ENCODE results near the gene PEX16. TPM values are rescaled to one million over a fixed set of nuclear protein-coding genes. Genes with fewer than 3 reads are reported as not detected.

The PEX16 gene
- total and polyA plus RNA-seq, 10 donors = 29.2 to 50.1 (median 34.9) TPM

- H3K9me3 ChIP-seq = no peaks in the 10 kb centered on the region
- no peak for DNase-seq
- peaks cover 5 to 24% (median 16%) of the 10 kb centered on the region in 6 donors for H3K4me1 ChIP-seq
- H3K36me3 ChIP-seq = no peaks in the 10 kb centered on the region
- H3K4me3 ChIP-seq = no peak overlapping the region
- H3K27ac ChIP-seq = no peak overlapping the region
- intact Hi-C loops (cut with DNase I; ENCODE audit: low total_unique reads) = no loop called here
- WGBS, 5 donors = 69 to 90% (median 85%) methylated on average over 4 to 6 of the region's 6 CpGs
- TF ChIP-seq CTCF (IDR thresholded peaks at IDR 0.05 in 8 of 11, conservative IDR thresholded peaks at IDR 0.05 in 3 of 11) (no peak), POLR2AphosphoS5 (IDR thresholded peaks at IDR 0.05) (no peak), POLR2A (IDR thresholded peaks at IDR 0.05) (no peak)
- H3K27me3 ChIP-seq (replicated peaks in 1 of 7) = peaks cover 0 to 75% (median 13%) of the 10 kb centered on the region in 7 donors
Measured at GRCh38 chr11:45897556-45897955, 20.1 kb downstream of the PEX16 start.

- WGBS, 5 donors = 21 to 33% (median 27%) methylated on average over 11 to 19 of the region's 19 CpGs
Measured at GRCh38 chr11:45896422-45896984, 21.2 kb downstream of the PEX16 start.

GRCh38 chr11:45895553-45896259, 22.0 kb downstream of the PEX16 start:
- Histone ChIP-seq H3K9me3 (no peaks in the 10 kb centered on the region), H3K36me3 (no peaks in the 10 kb centered on the region), H3K4me1 (peaks cover 5 to 20% (median 15%) of the 10 kb centered on the region in 6 donors), H3K27me3 (replicated peaks in 1 of 7) (peaks cover 0 to 69% (median 13%) of the 10 kb centered on the region in 7 donors), H3K27ac (no peak overlapping the region), H3K4me3 (no peak overlapping the region)
- TF ChIP-seq POLR2A (IDR thresholded peaks at IDR 0.05) = no peak
- no peak for TF ChIP-seq CTCF (IDR thresholded peaks at IDR 0.05 in 8 of 11, conservative IDR thresholded peaks at IDR 0.05 in 3 of 11)
- no peak for TF ChIP-seq POLR2AphosphoS5 (IDR thresholded peaks at IDR 0.05)
- intact Hi-C loops (cut with DNase I; ENCODE audit: low total_unique reads) = no loop called here
- 86 to 97% (median 90%) methylated on average over 8 of the region's 8 CpGs for WGBS, 5 donors
- DNase-seq = no peak

More at GRCh38 chr11:45896422-45896984, 21.2 kb downstream of the PEX16 start:
- H3K27me3 ChIP-seq (replicated peaks in 1 of 7) = peaks cover 0 to 75% (median 13%) of the 10 kb centered on the region in 7 donors
- TF ChIP-seq POLR2A (IDR thresholded peaks at IDR 0.05) (no peak), POLR2AphosphoS5 (IDR thresholded peaks at IDR 0.05) (no peak), CTCF (IDR thresholded peaks at IDR 0.05 in 8 of 11, conservative IDR thresholded peaks at IDR 0.05 in 3 of 11) (no peak)
- H3K9me3 ChIP-seq = no peaks in the 10 kb centered on the region
- no peak overlapping the region for H3K4me3 ChIP-seq
- intact Hi-C loops (cut with DNase I; ENCODE audit: low total_unique reads) = no loop called here
- DNase-seq = no peak
- H3K27ac ChIP-seq = no peak overlapping the region
- H3K4me1 ChIP-seq = peaks cover 5 to 24% (median 16%) of the 10 kb centered on the region in 6 donors
- no peaks in the 10 kb centered on the region for H3K36me3 ChIP-seq

- TF ChIP-seq CTCF (IDR thresholded peaks at IDR 0.05 in 8 of 11, conservative IDR thresholded peaks at IDR 0.05 in 3 of 11) (no peak), POLR2AphosphoS5 (IDR thresholded peaks at IDR 0.05) (no peak), POLR2A (IDR thresholded peaks at IDR 0.05) (no peak)
- Histone ChIP-seq H3K27ac (no peak overlapping the region), H3K36me3 (no peaks in the 10 kb centered on the region), H3K4me1 (peaks cover 5 to 13% (median 10%) of the 10 kb centered on the region in 6 donors), H3K9me3 (no peaks in the 10 kb centered on the region), H3K4me3 (no peak overlapping the region), H3K27me3 (replicated peaks in 1 of 7) (peaks cover 0 to 59% (median 9%) of the 10 kb centered on the region in 7 donors)
- intact Hi-C loops (cut with DNase I; ENCODE audit: low total_unique reads) = no loop called here
- 78 to 90% (median 86%) methylated on average over 4 to 6 of the region's 6 CpGs for WGBS, 5 donors
- DNase-seq = no peak
Measured at GRCh38 chr11:45894555-45895247, 23.0 kb downstream of the PEX16 start.

All from spleen (tissue), 11 donors.